Measurements from ENCODE around the gene EDARADD.
"Not testable (repeated sequence)": the region's sequence is repeated elsewhere in the genome, so short reads cannot be mapped to it uniquely, and the experiment has no call there.

EDARADD gene

GRCh38 chr1:236438614-236439013, 44.5 kb downstream of the EDARADD start:
- no peak for DNase-seq (ENCODE audit: low spot score)

GRCh38 chr1:236440373-236440772, 46.3 kb downstream of the EDARADD start:
- DNase-seq (ENCODE audit: low spot score), result no peak

GRCh38 chr1:236450779-236451178, 56.7 kb downstream of the EDARADD start:
- DNase-seq (ENCODE audit: low spot score), result no peak

GRCh38 chr1:236451796-236452373, 57.8 kb downstream of the EDARADD start:
- peak; percentile 10 for DNase-seq (ENCODE audit: low spot score)

- no peak for DNase-seq (ENCODE audit: low spot score)
These were observed 61.2 kb downstream of the EDARADD start for GRCh38 chr1:236455243-236455642.

- DNase-seq (ENCODE audit: low spot score), result no peak
These were observed 63.7 kb downstream of the EDARADD start for GRCh38 chr1:236457775-236458174.

- no peak for DNase-seq (ENCODE audit: low spot score)
These were observed 64.9 kb downstream of the EDARADD start for GRCh38 chr1:236458996-236459395.

GRCh38 chr1:236460103-236460502, 66.0 kb downstream of the EDARADD start:
- DNase-seq (ENCODE audit: low spot score), result no peak

- DNase-seq (ENCODE audit: low spot score), result not testable (repeated sequence)
These were observed 70.1 kb downstream of the EDARADD start for GRCh38 chr1:236464197-236464596.

GRCh38 chr1:236465231-236465958, 71.3 kb downstream of the EDARADD start:
- no peak for DNase-seq (ENCODE audit: low spot score)

- DNase-seq (ENCODE audit: low spot score), result no peak
These were observed 71.8 kb downstream of the EDARADD start for GRCh38 chr1:236465959-236466303.

- no peak for DNase-seq (ENCODE audit: low spot score)
These were observed 73.2 kb downstream of the EDARADD start for GRCh38 chr1:236467327-236467641.

GRCh38 chr1:236468625-236469024, 74.5 kb downstream of the EDARADD start:
- DNase-seq (ENCODE audit: low spot score), result no peak

GRCh38 chr1:236469466-236469865, 75.4 kb downstream of the EDARADD start:
- DNase-seq (ENCODE audit: low spot score), result no peak

GRCh38 chr1:236471096-236471495, 77.0 kb downstream of the EDARADD start:
- no peak for DNase-seq (ENCODE audit: low spot score)

- DNase-seq (ENCODE audit: low spot score), result peak; percentile 35
These were observed 77.6 kb downstream of the EDARADD start for GRCh38 chr1:236471653-236472052.

- DNase-seq (ENCODE audit: low spot score), result no peak
These were observed 79.0 kb downstream of the EDARADD start for GRCh38 chr1:236472850-236473788.

- no peak for DNase-seq (ENCODE audit: low spot score)
These were observed 81.9 kb downstream of the EDARADD start for GRCh38 chr1:236476019-236476418.

GRCh38 chr1:236480758-236481436, 86.8 kb downstream of the EDARADD start:
- DNase-seq (ENCODE audit: low spot score), result no peak

- no peak for DNase-seq (ENCODE audit: low spot score)
These were observed 90.4 kb downstream of the EDARADD start for GRCh38 chr1:236484310-236484971.

- no peak for DNase-seq (ENCODE audit: low spot score)
These were observed 92.4 kb downstream of the EDARADD start for GRCh38 chr1:236486356-236487002.

All from cerebellar cortex (tissue), 1 donor.